GM12878 (cell line): ENCODE data around the gene LRRC52.

Experiments used
- CHD1 ChIP-seq: IDR thresholded peaks from 2 replicates; pipeline ENCODE4 v1.6.1; 2012; ENCODE audit warnings: low read depth, low read length, improper control_type of control experiment
- CREM ChIP-seq: IDR thresholded peaks from 2 replicates; pipeline ENCODE4 v1.6.1; 2014; ENCODE audit warnings: antibody characterized with exemption, low read depth
- CTCF ChIP-seq, 3 experiments: IDR thresholded peaks in 2 of 3; conservative IDR thresholded peaks in 1 of 3; 2 replicates each; pipeline ENCODE4 v1.5.1; 2011; ENCODE audit warnings: low read depth in 3 of 3, low read length in 3 of 3, mild to moderate bottlenecking in 3 of 3, control low read depth in 2 of 3, moderate library complexity in 2 of 3, inconsistent platforms in 1 of 3, mixed read lengths in 1 of 3; ENCODE audit not compliant: control insufficient read depth in 2 of 3, insufficient read depth in 1 of 3; ENCODE audit errors: extremely low read depth in 1 of 3
- POLR2A ChIP-seq: IDR thresholded peaks from 2 replicates; pipeline ENCODE4 v1.6.1; 2011; ENCODE audit warnings: low read depth, mild to moderate bottlenecking, low read length
- POLR2AphosphoS2 ChIP-seq: IDR thresholded peaks from 2 replicates; pipeline ENCODE4 v1.6.1; 2011; ENCODE audit warnings: low read depth, mild to moderate bottlenecking, low read length, improper control_type of control experiment, moderate library complexity
- POLR2AphosphoS5 ChIP-seq: IDR thresholded peaks from 2 replicates; pipeline ENCODE4 v1.6.1; 2011; ENCODE audit warnings: mild to moderate bottlenecking, low read length, inconsistent platforms
- RAD21 ChIP-seq: IDR thresholded peaks from 2 replicates; pipeline ENCODE4 v1.6.1; 2011; ENCODE audit warnings: mild to moderate bottlenecking, low read depth, low read length, moderate library complexity; ENCODE audit not compliant: insufficient read depth
- SMC3 ChIP-seq: IDR thresholded peaks from 2 replicates; pipeline ENCODE4 v1.6.1; 2011; ENCODE audit warnings: low read length, improper control_type of control experiment, borderline replicate concordance
- ZBTB40 ChIP-seq: fragments of 450-650 bp; IDR thresholded peaks from 2 replicates; pipeline ENCODE4 v1.6.1; 2016; ENCODE audit warnings: mild to moderate bottlenecking, moderate library complexity, borderline replicate concordance

GRCh38 chr1:165564561-165564960, 20.8 kb downstream of the LRRC52 start:
- no peak for TF ChIP-seq POLR2AphosphoS2
- TF ChIP-seq CHD1: no peak
- TF ChIP-seq CTCF (IDR thresholded peaks at IDR 0.05 in 2 of 3, conservative IDR thresholded peaks at IDR 0.05 in 1 of 3; ENCODE audit: control insufficient read depth in 2 of 3, extremely low read depth in 1 of 3, insufficient read depth in 1 of 3, low read depth in 3 of 3, low read length in 3 of 3): no peak
- TF ChIP-seq RAD21: no peak
- TF ChIP-seq CREM: no peak
- no peak for TF ChIP-seq ZBTB40
- TF ChIP-seq POLR2AphosphoS5: no peak
- TF ChIP-seq POLR2A: no peak
- TF ChIP-seq SMC3: no peak
